GM12892 (cell line): ENCODE measurements around the gene NR2C2.

ENCODE experiments used
- DNase-seq: peaks from one replicate; pipeline ENCODE4 v3.0.0; 2011; ENCODE audit not compliant: insufficient read length
- FAIRE-seq: peaks from 2 replicates; lab custom pipeline; 2011; peaks lifted over from hg19 to GRCh38; lab: Jason Lieb, UNC
- POLR2A ChIP-seq: IDR thresholded peaks from 2 replicates; pipeline ENCODE4 v1.6.1; 2011; ENCODE audit warnings: low read depth, low read length, control low read depth
- POLR2AphosphoS5 ChIP-seq: IDR thresholded peaks from 2 replicates; pipeline ENCODE4 v1.6.1; 2011; ENCODE audit warnings: low read depth, low read length, control low read depth
- TAF1 ChIP-seq: IDR thresholded peaks from 2 replicates; pipeline ENCODE4 v1.6.1; 2011; ENCODE audit warnings: low read depth, mild to moderate bottlenecking, control low read depth, low read length, borderline replicate concordance

The NR2C2 gene

DNA sequence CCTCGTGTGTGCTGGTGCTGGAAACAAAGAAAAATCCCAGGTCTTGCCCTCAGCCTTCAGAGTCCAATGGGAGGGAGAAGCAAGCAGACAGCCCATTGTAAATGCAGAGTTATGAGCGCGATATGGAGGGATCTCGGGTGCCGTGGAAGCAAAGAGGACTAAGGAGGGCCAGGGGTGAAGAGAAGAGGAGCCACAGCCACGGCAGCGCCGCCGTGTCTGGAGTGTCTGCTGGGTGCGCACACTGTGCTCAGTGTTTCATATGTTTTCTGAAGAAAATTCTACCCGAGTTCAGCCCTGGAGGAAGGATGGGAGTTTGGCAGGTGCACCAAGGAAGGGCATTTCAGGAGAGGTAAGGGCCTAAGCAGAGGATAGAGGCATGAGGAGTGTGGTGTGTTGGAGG lies 35.7 kb upstream of the NR2C2 start:
- TF ChIP-seq POLR2A (no peak), POLR2AphosphoS5 (no peak), TAF1 (no peak)
- no peak for DNase-seq
- no peak for FAIRE-seq

DNA sequence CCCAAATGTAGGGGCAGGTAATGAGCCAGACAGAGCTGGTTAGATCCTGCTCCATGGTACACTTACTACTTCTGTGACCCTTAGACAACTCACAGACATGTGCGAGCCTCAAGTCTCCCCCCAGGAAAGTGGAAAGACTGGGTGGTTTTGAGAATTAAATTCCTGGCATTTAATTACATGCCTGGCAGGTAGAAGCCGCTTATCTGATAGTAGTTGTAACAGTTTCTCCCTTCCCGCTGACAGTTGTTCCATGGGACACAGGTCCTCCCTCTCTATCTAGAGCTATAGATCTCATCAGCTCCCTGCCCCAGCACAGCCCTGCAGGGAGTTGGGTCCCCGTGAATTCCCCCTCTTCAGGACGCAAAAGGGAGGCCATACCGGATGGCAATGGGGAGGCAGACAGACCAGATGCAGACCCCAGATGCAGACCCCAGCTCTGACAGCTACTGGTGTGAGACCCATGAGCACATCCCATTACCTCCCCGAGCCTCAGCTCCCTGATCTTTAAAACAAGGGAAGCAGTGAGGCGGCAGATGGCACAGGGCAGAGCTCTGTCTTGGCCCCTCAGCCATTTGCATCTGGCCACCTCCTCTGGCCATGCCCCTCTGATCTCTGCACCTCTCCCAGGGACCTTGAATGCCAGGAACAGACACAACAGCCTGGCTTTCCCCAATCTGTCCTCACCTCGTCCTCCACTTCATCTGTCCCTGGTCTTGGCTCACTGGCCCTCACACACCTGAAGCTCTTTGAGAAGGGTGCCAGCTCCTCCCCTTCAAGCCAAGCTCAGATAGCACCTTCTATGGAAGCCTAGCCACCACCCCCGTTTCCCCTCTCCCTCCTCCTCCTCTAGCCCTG lies 34.1 kb upstream of the NR2C2 start:
- TF ChIP-seq POLR2A (no peak), POLR2AphosphoS5 (no peak), TAF1 (no peak)
- FAIRE-seq (no peak), DNase-seq (no peak)

DNA sequence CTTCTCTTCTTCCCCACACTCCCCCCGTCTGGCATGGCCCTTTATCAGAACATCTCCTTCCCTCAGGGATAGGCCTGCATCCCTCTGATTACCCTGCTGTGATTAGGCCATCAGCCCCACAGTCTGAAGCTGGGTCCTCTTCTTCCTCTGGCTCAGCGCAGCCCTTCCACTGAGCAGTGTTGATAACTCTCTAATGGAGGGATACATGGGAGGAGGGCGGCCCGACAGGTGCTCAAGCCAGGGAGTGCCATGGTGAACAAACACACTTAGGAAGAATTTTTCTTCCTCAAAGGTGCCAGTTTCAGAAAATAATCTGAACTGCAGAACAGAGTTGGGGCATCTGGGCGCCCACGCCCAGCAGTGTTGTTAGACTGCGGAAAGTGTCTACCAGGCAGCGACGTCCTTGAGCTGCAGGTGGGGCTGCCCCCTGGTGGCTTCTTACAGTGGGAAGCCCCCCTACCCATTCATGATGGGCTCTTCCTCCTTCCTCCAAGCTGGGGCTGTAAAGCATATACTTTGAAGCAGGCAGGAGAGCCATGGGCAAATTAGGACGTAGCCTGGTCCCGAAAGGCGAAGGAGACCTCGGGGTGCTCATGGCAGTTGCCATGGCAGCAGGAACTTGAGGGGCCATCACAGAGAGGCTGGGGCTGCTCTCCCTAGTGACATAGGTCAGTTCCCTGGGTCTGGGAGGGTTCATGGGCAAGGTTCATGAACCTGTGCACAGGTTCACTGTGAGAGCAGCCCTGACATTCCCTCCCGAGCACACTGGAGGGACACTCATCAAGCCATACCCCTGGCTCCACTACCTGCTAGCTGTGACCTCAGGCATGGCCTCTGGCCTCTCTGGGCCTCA lies 33.2 kb upstream of the NR2C2 start:
- DNase-seq (no peak), FAIRE-seq (no peak)
- no peak for TF ChIP-seq POLR2AphosphoS5
- TF ChIP-seq TAF1 = no peak
- TF ChIP-seq POLR2A = no peak

DNA sequence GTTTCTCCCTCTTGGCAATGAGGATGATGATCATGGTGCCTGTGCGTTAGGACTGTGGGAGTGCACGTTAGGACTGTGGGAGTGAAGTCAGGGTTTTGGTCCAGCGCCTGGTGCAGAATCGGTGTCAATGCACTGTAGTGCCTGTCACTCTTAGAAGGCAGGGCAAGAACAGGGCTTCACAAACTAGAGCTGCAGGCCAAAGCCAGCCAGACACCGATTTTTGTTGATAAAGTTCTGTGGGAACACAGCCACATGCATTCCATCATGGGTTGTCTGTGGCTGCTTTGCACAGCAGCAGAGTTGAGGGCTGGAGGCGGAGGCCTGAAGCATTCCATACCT lies 32.6 kb upstream of the NR2C2 start:
- DNase-seq (no peak), FAIRE-seq (no peak)
- TF ChIP-seq POLR2A (no peak), POLR2AphosphoS5 (no peak), TAF1 (no peak)

DNA sequence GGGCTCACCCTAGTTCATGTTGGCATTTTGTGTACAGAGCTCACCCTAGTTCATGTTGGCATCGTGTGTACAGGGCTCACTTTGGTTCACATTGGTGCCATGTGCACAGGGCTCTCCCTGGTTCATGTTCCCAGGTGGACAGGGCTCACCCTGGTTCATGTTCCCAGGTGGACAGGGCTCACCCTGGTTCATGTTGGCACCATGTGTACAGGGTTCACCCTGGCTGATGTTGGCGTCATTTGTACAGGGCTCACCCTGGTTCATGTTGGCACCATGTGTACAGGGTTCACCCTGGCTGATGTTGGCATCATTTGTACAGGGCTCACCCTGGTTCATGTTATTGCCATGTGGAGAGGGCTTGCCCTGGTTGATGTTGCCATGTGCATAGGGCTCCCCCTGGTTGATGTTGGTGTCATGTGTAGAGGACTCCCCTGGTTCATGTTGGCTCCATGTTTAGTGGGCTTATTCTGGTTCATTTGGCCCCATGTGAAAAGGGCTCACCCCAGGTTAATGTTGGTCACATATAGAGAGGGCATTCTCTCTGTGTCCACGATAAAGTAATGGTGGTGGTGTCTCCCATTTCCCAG lies 31.7 kb upstream of the NR2C2 start:
- FAIRE-seq = no peak
- no peak for TF ChIP-seq TAF1
- no peak for TF ChIP-seq POLR2A
- no peak for TF ChIP-seq POLR2AphosphoS5
- no peak for DNase-seq

DNA sequence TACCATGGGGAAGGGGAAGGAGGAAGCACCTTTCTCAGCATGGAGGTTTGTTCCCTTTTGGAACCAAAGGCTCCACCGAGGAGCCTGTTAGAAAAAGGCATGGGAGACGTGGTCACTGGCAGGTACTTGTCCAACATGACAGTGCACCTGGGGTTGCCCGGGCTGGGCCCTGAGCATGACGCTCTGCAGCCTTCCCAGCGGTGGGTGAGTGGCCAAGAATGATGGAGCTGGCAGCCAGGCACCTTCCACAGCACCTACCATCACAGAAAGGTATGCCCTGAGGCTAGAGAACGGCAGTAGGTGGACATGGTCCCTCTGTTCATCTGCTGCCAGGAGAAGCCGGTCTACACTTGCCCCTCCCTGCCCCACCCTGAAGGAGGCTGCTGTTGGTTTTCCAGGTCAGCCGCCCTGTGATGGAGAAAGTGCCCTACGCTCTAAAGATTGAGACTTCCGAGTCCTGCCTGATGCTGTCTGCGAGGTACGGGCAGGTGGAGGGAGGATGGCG lies 29.0 kb upstream of the NR2C2 start:
- no peak for TF ChIP-seq POLR2AphosphoS5
- TF ChIP-seq TAF1 = no peak
- no peak for TF ChIP-seq POLR2A
- no peak for DNase-seq
- no peak for FAIRE-seq

DNA sequence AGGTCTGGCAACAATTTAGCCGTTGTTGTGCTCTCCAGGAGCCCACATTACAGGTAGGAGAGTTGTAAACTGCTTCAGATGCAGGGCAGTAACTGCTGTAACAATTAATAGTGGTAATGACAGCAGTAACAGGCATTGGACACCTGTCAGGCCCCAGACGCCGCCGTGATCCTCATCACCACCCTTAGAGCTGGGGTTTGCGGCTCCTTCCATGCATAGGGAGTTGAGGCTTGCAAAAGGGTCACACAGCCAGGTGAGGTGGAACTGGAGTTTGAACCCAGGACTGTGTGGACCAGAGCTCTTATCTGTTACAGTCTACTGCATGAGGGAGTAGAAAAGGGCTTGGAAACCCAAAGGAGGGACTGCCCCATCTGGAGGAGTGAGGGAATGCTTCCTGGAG lies 26.8 kb upstream of the NR2C2 start:
- DNase-seq (no peak), FAIRE-seq (no peak)
- TF ChIP-seq POLR2A = no peak
- TF ChIP-seq POLR2AphosphoS5 = no peak
- no peak for TF ChIP-seq TAF1

DNA sequence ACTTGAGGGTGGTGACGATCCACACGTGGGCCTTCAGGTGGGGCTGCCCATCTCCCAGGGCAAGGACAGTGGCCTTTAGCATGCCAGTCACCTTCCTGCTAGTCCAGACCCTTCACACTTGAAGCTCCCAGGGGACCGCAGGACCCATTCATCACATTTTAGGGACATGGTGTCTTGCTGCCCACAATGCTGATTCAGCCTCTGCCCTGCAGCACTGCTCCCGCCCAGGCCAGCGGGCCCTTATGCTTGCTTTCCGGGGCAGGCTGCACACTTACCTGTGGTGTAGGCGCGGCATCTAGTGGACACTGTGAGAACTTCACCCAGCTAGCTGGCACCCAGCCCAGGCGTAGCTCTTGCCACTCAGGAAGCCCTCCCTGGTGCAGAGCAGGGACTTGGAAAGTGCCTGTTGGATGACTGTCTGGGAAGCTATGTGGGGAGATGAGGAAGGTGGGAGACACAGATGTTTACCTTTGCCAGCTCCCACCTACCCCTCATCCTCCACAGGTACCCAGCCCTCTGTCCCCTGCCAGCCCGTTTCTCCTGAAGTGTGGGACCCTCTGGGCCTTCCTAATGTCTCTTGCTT lies 26.3 kb upstream of the NR2C2 start:
- no peak for TF ChIP-seq POLR2AphosphoS5
- DNase-seq (peak; percentile 69), FAIRE-seq (peak; percentile 89)

DNA sequence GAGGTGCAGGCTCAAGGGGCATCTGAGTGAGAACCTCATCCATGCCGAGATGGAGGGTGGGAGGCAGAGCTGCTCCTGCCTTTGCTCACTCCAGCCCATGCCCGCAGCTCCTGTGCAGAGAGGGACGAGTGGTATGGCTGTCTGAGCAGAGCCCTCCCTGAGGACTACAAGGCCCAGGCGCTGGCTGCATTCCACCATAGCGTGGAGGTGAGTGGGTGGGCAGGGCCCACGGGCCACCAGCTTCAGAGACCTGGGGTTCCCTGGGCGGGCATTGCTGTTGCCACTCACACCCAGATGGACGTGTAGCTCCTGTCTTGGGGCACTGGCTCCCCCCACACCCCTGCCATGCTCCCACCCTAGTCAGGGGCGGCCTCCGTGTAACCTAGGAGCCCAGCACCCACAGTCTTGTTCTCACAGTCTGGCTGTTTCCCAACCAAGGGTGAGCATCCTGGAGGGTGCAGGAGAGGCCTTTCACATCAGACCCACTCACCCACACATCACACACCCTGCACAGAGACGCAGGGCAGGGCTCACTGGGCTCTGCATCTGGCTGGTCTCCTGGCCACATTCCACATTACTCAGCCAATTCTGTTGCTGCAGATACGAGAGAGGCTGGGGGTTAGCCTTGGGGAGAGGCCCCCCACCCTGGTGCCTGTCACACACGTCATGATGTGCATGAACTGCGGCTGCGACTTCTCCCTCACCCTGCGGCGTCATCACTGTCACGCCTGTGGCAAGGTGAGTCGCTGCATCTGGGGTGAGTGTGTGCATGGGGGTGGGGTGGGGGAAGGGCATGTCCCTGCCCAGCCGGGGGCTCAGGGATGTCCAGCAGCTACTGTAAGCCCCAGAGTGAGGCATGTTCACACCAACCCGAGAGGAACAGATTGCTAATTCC lies 25.3 kb upstream of the NR2C2 start:
- no peak for DNase-seq
- no peak for FAIRE-seq
- TF ChIP-seq TAF1 (no peak), POLR2A (no peak), POLR2AphosphoS5 (no peak)

DNA sequence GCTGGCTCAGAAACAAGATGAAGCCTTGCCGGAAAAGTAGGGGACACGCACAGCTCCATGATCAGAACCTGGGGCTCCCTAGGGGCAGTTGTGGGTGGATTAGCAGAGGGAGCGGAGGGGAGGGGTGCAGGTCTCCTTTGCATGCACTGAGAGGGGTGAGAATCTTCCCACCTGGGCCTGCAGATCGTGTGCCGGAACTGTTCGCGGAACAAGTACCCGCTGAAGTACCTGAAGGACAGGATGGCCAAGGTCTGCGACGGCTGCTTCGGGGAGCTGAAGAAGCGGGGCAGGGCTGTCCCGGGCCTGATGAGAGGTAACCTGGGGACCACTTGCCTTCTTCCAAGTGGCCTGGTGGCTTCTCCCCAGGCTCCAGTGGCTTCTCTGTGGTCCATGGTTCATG lies 24.5 kb upstream of the NR2C2 start:
- TF ChIP-seq TAF1 (no peak), POLR2AphosphoS5 (no peak), POLR2A (no peak)
- no peak for FAIRE-seq

More for the DNA sequence above, 24.5 kb upstream of the NR2C2 start:
- no peak for DNase-seq
